PC-9 (cell line): ENCODE measurements around the gene ING3.

Source experiments
- EZH2 ChIP-seq: fragments of 200-600 bp; sonication (generic); IDR thresholded peaks from 2 replicates; pipeline ENCODE4 v1.8.0; 2017; ENCODE audit warnings: antibody characterized with exemption, low read depth
- TF ChIP-seq, protein P1 (sequence below): fragments of 200-600 bp; sonication (generic); conservative IDR thresholded peaks from 2 replicates; pipeline ENCODE4 v1.6.1; 2017; ENCODE audit warnings: mixed run types, antibody characterized with exemption, mild to moderate bottlenecking, moderate library complexity

DNA sequence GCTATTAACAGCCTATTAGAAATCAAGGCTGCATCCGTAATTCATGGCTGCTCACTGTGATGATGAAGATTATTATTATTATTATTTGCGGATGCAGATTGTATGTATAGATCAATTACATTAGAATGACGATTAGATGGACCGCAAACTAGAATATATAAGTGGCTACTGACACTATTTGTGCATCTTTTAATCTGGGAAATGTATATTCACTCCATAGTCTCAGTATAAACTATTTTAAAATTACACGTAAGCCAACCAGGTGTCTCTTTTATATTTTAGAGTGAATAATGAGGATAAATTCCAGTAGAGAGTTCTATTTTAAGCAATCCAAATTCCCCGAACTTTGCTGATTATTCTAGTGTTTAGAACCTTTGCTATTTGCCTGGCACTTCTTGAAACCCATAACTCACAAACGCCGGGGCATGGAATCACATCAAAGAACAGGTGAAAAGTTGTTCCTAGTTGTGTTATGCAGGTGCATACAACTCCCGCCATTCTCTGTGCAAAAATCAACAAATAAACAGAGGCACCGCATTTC lies 509 bp upstream of the ING3 start:
- TF ChIP-seq, protein P1, sequence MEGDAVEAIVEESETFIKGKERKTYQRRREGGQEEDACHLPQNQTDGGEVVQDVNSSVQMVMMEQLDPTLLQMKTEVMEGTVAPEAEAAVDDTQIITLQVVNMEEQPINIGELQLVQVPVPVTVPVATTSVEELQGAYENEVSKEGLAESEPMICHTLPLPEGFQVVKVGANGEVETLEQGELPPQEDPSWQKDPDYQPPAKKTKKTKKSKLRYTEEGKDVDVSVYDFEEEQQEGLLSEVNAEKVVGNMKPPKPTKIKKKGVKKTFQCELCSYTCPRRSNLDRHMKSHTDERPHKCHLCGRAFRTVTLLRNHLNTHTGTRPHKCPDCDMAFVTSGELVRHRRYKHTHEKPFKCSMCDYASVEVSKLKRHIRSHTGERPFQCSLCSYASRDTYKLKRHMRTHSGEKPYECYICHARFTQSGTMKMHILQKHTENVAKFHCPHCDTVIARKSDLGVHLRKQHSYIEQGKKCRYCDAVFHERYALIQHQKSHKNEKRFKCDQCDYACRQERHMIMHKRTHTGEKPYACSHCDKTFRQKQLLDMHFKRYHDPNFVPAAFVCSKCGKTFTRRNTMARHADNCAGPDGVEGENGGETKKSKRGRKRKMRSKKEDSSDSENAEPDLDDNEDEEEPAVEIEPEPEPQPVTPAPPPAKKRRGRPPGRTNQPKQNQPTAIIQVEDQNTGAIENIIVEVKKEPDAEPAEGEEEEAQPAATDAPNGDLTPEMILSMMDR: no peak
- no peak for TF ChIP-seq EZH2
